Peyer's patch (tissue), 4 donors: Measurements from ENCODE around the gene NIPAL4.

Experiments used
- POLR2A ChIP-seq, 2 donors: fragments of 450-650 bp; IDR thresholded peaks; one replicate each; pipeline ENCODE4 v1.5.1; 2017; ENCODE audit warnings: antibody characterized with exemption in 2 of 2, mild to moderate bottlenecking in 2 of 2, moderate library complexity in 2 of 2
- TF ChIP-seq, protein P1 (sequence below), 6 experiments: fragments of 450-650 bp in 4 of 6; fragments of 200-600 bp in 2 of 6; sonication (generic) in 1 of 6; IDR thresholded peaks; one replicate each; pipeline ENCODE4 v1.5.1; 2017 to 2019; ENCODE audit warnings: antibody characterized with exemption in 6 of 6, mild to moderate bottlenecking in 3 of 6, moderate library complexity in 1 of 6

DNA sequence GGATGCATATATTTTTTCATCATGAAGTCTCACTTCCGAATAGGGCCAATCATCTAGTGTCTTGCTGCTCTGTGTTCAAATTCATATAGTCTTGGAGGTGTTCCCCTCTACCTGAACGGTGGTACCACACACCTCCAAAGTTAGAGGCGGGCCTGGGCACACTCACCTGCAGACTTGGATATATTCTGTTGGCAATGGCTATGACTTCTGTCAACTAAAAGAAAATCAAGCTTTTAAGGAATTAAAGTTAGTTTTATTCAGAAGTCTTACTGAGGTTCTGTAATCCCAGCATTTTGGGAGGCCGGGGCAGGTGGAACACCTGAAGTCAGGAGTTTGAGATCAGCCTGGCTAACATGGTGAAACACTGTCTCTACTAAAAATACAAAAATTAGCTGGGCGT lies 2.6 kb upstream of the NIPAL4 start:
- TF ChIP-seq, protein P1, sequence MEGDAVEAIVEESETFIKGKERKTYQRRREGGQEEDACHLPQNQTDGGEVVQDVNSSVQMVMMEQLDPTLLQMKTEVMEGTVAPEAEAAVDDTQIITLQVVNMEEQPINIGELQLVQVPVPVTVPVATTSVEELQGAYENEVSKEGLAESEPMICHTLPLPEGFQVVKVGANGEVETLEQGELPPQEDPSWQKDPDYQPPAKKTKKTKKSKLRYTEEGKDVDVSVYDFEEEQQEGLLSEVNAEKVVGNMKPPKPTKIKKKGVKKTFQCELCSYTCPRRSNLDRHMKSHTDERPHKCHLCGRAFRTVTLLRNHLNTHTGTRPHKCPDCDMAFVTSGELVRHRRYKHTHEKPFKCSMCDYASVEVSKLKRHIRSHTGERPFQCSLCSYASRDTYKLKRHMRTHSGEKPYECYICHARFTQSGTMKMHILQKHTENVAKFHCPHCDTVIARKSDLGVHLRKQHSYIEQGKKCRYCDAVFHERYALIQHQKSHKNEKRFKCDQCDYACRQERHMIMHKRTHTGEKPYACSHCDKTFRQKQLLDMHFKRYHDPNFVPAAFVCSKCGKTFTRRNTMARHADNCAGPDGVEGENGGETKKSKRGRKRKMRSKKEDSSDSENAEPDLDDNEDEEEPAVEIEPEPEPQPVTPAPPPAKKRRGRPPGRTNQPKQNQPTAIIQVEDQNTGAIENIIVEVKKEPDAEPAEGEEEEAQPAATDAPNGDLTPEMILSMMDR (IDR thresholded peaks at IDR 0.05), result no peak
- no peak for TF ChIP-seq POLR2A (IDR thresholded peaks at IDR 0.05)
